AG08395 (cell line): Measurements from ENCODE around the gene MST1.

Experiments
- DNase-seq: peaks from one replicate; pipeline ENCODE4 v3.0.0; 2012; ENCODE audit warnings: mixed read lengths, low spot score

Gene MST1

GRCh38 chr3:49655731-49656285 lies 33.5 kb downstream of the MST1 start:
- DNase-seq, result no peak

- DNase-seq, result no peak
Observed at GRCh38 chr3:49654955-49655556, 34.2 kb downstream of the MST1 start.

GRCh38 chr3:49654176-49654825 lies 35.0 kb downstream of the MST1 start:
- DNase-seq, result no peak

- no peak for DNase-seq
Observed at GRCh38 chr3:49653621-49654020, 35.7 kb downstream of the MST1 start.

GRCh38 chr3:49652903-49653415 lies 36.3 kb downstream of the MST1 start:
- DNase-seq, result no peak

- DNase-seq, result no peak
Observed at GRCh38 chr3:49652218-49652902, 36.9 kb downstream of the MST1 start.

- no peak for DNase-seq
Observed at GRCh38 chr3:49650637-49651036, 38.6 kb downstream of the MST1 start.

GRCh38 chr3:49650177-49650576 lies 39.1 kb downstream of the MST1 start:
- DNase-seq, result no peak

GRCh38 chr3:49649576-49649975 lies 39.7 kb downstream of the MST1 start:
- DNase-seq, result no peak

GRCh38 chr3:49648354-49649019 lies 40.8 kb downstream of the MST1 start:
- DNase-seq, result no peak

GRCh38 chr3:49647741-49648140 lies 41.5 kb downstream of the MST1 start:
- no peak for DNase-seq

GRCh38 chr3:49646236-49646635 lies 43.0 kb downstream of the MST1 start:
- no peak for DNase-seq

- DNase-seq, result no peak
Observed at GRCh38 chr3:49644684-49645083, 44.6 kb downstream of the MST1 start.

- DNase-seq, result no peak
Observed at GRCh38 chr3:49642708-49643145, 46.5 kb downstream of the MST1 start.

- DNase-seq, result no peak
Observed at GRCh38 chr3:49641921-49642707, 47.2 kb downstream of the MST1 start.

GRCh38 chr3:49641292-49641691 lies 48.0 kb downstream of the MST1 start:
- no peak for DNase-seq

- DNase-seq, result no peak
Observed at GRCh38 chr3:49639551-49639950, 49.7 kb downstream of the MST1 start.

- DNase-seq, result peak; percentile 69
Observed at GRCh38 chr3:49638445-49638844, 50.8 kb downstream of the MST1 start.

GRCh38 chr3:49636883-49637609 lies 52.2 kb downstream of the MST1 start:
- DNase-seq, result no peak

GRCh38 chr3:49634736-49635135 lies 54.5 kb downstream of the MST1 start:
- no peak for DNase-seq
